Breast epithelium (tissue), 3 donors: Measurements from ENCODE around the gene FABP3.

ENCODE experiments used
- POLR2AphosphoS5 ChIP-seq, 3 donors: sonication (generic); formaldehyde crosslinking; IDR thresholded peaks; one replicate each; pipeline ENCODE4 v1.6.1; 2017; ENCODE audit warnings: antibody characterized with exemption in 3 of 3
- TF ChIP-seq, protein P1 (sequence below), 3 donors: fragments of 450-650 bp; IDR thresholded peaks; one replicate each; pipeline ENCODE4 v1.5.1; 2016 to 2017; ENCODE audit warnings: antibody characterized with exemption in 3 of 3, mild to moderate bottlenecking in 3 of 3, moderate library complexity in 3 of 3

DNA sequence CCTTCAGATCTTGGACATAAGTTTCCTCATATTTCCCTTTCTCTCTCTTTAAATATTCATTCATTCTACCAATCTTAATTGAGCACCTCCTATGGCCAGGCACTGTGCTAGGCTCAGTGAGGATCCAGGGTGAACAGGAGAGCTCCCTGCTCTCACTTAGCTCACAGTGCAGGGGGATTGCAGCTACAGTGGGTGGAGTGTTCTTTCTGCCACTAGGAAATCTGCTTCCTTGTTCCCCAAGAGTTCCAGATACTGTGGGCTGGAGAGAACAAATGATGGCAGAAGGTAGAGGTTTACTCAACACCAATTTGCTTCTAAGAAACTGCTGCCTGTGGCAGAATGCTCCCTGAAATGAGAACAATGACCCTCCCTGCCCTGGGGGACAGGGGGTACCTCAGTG lies 5.1 kb upstream of the FABP3 start:
- TF ChIP-seq, protein P1, sequence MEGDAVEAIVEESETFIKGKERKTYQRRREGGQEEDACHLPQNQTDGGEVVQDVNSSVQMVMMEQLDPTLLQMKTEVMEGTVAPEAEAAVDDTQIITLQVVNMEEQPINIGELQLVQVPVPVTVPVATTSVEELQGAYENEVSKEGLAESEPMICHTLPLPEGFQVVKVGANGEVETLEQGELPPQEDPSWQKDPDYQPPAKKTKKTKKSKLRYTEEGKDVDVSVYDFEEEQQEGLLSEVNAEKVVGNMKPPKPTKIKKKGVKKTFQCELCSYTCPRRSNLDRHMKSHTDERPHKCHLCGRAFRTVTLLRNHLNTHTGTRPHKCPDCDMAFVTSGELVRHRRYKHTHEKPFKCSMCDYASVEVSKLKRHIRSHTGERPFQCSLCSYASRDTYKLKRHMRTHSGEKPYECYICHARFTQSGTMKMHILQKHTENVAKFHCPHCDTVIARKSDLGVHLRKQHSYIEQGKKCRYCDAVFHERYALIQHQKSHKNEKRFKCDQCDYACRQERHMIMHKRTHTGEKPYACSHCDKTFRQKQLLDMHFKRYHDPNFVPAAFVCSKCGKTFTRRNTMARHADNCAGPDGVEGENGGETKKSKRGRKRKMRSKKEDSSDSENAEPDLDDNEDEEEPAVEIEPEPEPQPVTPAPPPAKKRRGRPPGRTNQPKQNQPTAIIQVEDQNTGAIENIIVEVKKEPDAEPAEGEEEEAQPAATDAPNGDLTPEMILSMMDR (IDR thresholded peaks at IDR 0.05) = no peak
- no peak for TF ChIP-seq POLR2AphosphoS5 (IDR thresholded peaks at IDR 0.05)
